Breast epithelium (tissue), 4 donors: ENCODE data around the gene HIPK2. TPM values are rescaled to one million over a fixed set of nuclear protein-coding genes. Genes with fewer than 3 reads are reported as not detected.

Source experiments
- DNase-seq, 2 donors: peaks; one replicate each; pipeline ENCODE4 v3.0.0-alpha.2; 2019; ENCODE audit warnings: low spot score in 2 of 2
- H3K27ac ChIP-seq, 2 donors: fragments of 200-600 bp; sonication (generic) in 1 of 2; one replicate each; pipeline ENCODE4 v1.5.1; 2016 to 2019; ENCODE audit warnings: mild to moderate bottlenecking in 1 of 2
- H3K27me3 ChIP-seq, 2 donors: fragments of 200-600 bp; sonication (generic) in 1 of 2; one replicate each; pipeline versions ENCODE4 v1.5.1 to v1.6.0; 2017 to 2019; ENCODE audit warnings: control low read depth in 1 of 2, mild to moderate bottlenecking in 1 of 2
- H3K36me3 ChIP-seq: fragments of 200-600 bp; one replicate; pipeline ENCODE4 v1.5.1; 2019
- H3K4me1 ChIP-seq, 2 donors: fragments of 200-600 bp; sonication (generic); one replicate each; pipeline ENCODE4 v1.5.1; 2016 to 2019; ENCODE audit warnings: control low read depth in 1 of 2
- H3K4me3 ChIP-seq, 3 donors: fragments of 200-600 bp; sonication (generic); 1 replicate in 2 of 3; 2 replicates in 1 of 3; pipeline ENCODE4 v1.5.1; 2016 to 2019; ENCODE audit warnings: mild to moderate bottlenecking in 3 of 3, moderate library complexity in 2 of 3
- H3K9me3 ChIP-seq, 2 donors: fragments of 200-600 bp; sonication (generic) in 1 of 2; one replicate each; pipeline ENCODE4 v1.5.1; 2016 to 2019; ENCODE audit warnings: control low read depth in 1 of 2
- POLR2A ChIP-seq: fragments of 450-650 bp; IDR thresholded peaks from one replicate; pipeline ENCODE4 v1.6.1; 2016; ENCODE audit warnings: antibody characterized with exemption, mild to moderate bottlenecking, moderate library complexity
- POLR2AphosphoS5 ChIP-seq, 3 donors: sonication (generic); formaldehyde crosslinking; IDR thresholded peaks; one replicate each; pipeline ENCODE4 v1.6.1; 2017; ENCODE audit warnings: antibody characterized with exemption in 3 of 3
- intact Hi-C: fragments of 100-400 bp; cut with DNase I; formaldehyde crosslinking; loops from one replicate; pipeline ENCODE4 v1.15.1; 2023; ENCODE audit warnings: low total_unique reads
- total RNA-seq, 3 donors: library from RNA; depleted of rRNA; stranded (reverse); fragments of >200 nt; gene quantifications; one replicate each; pipeline ENCODE4 v1.1.0, GENCODE V29; 2016
- TF ChIP-seq, protein P1 (sequence below), 3 donors: fragments of 450-650 bp; IDR thresholded peaks; one replicate each; pipeline ENCODE4 v1.5.1; 2016 to 2017; ENCODE audit warnings: antibody characterized with exemption in 3 of 3, mild to moderate bottlenecking in 3 of 3, moderate library complexity in 3 of 3

The HIPK2 gene
- total RNA-seq, 3 donors from 2014 or later: 26.4 to 31.8 (median 31.1) TPM

DNA sequence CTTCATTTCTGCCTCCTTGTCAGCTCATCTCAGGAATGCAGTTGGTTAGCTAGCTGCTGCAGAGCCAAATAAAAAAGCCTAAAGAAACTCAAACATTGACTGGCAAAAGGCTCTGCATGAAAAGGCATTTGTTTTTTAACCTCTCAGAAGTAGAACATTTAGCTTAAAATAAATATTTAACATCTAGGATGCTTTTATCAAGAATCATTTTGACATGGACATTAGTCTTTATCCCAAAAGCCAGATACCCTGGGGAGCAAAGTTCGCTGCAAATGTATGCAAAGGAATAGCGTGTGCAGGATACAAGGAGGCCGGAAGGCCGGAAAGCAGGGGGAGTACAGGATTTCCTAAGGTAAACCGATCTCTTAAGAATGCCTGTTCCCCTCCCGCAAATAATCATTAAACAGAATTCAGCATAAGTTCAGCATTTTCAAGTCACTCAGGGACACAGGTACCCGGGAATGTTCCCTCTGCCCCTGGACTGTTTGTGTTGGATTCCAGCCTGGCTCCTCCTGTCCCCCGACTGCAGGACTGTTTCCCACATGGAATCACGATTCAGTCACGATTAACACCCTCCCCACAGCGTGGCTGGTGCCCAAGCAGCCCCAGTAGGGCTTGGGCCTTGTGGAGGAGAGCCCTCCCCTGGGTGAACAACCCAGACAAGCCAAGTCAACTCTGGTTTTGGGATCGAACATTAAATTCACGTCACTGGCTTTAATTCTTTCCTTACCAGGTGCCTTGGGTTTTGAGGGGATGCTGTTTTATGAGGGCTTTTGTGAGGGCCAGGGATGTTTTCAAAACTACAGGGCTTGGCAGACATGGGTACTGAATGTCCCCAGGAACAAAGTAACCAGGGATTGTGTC lies 97.8 kb downstream of the HIPK2 start:
- H3K27ac ChIP-seq: peak overlapping the region; percentile 82 to 90
- DNase-seq: peak in 1 of 2 donors; percentile 34
- no peaks in the 10 kb centered on the region for H3K36me3 ChIP-seq
- H3K27me3 ChIP-seq: no peaks in the 10 kb centered on the region
- intact Hi-C loops: no loop called here
- peaks cover 0 to 27% of the 10 kb centered on the region in 2 donors for H3K4me1 ChIP-seq
- H3K9me3 ChIP-seq: no peaks in the 10 kb centered on the region
- no peak for TF ChIP-seq POLR2A
- TF ChIP-seq POLR2AphosphoS5 (IDR thresholded peaks at IDR 0.05): no peak
- TF ChIP-seq, protein P1, sequence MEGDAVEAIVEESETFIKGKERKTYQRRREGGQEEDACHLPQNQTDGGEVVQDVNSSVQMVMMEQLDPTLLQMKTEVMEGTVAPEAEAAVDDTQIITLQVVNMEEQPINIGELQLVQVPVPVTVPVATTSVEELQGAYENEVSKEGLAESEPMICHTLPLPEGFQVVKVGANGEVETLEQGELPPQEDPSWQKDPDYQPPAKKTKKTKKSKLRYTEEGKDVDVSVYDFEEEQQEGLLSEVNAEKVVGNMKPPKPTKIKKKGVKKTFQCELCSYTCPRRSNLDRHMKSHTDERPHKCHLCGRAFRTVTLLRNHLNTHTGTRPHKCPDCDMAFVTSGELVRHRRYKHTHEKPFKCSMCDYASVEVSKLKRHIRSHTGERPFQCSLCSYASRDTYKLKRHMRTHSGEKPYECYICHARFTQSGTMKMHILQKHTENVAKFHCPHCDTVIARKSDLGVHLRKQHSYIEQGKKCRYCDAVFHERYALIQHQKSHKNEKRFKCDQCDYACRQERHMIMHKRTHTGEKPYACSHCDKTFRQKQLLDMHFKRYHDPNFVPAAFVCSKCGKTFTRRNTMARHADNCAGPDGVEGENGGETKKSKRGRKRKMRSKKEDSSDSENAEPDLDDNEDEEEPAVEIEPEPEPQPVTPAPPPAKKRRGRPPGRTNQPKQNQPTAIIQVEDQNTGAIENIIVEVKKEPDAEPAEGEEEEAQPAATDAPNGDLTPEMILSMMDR (IDR thresholded peaks at IDR 0.05): no peak
- peak overlapping the region in 1 of 3 donors; percentile 14 for H3K4me3 ChIP-seq

DNA sequence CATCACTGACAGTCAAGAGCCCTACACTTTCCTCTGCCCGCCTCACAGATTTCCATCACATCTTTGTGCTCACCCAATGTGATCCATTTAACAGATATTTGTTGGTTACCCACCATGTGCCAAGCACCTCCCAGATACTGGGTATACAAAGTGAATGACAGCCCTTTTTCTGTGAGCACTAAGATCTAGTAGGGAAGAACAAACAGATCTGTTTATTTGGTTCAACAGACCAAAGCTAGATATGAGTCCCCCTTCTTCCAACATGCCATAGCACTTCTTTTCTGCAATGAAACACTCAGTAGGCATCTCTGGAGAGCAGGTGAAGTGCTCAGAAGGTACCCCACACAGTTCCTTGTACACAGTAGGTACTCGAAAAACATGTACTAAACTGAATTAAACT lies 101.4 kb downstream of the HIPK2 start:
- no peaks in the 10 kb centered on the region for H3K36me3 ChIP-seq
- DNase-seq: no peak
- intact Hi-C loops: no loop called here
- H3K27ac ChIP-seq: no peak overlapping the region
- peaks cover 0 to 18% of the 10 kb centered on the region in 2 donors for H3K4me1 ChIP-seq
- H3K9me3 ChIP-seq: no peaks in the 10 kb centered on the region
- no peaks in the 10 kb centered on the region for H3K27me3 ChIP-seq
- no peak for TF ChIP-seq POLR2AphosphoS5 (IDR thresholded peaks at IDR 0.05)
- TF ChIP-seq, protein P1 (IDR thresholded peaks at IDR 0.05): no peak
- TF ChIP-seq POLR2A: no peak
- H3K4me3 ChIP-seq: no peak overlapping the region

DNA sequence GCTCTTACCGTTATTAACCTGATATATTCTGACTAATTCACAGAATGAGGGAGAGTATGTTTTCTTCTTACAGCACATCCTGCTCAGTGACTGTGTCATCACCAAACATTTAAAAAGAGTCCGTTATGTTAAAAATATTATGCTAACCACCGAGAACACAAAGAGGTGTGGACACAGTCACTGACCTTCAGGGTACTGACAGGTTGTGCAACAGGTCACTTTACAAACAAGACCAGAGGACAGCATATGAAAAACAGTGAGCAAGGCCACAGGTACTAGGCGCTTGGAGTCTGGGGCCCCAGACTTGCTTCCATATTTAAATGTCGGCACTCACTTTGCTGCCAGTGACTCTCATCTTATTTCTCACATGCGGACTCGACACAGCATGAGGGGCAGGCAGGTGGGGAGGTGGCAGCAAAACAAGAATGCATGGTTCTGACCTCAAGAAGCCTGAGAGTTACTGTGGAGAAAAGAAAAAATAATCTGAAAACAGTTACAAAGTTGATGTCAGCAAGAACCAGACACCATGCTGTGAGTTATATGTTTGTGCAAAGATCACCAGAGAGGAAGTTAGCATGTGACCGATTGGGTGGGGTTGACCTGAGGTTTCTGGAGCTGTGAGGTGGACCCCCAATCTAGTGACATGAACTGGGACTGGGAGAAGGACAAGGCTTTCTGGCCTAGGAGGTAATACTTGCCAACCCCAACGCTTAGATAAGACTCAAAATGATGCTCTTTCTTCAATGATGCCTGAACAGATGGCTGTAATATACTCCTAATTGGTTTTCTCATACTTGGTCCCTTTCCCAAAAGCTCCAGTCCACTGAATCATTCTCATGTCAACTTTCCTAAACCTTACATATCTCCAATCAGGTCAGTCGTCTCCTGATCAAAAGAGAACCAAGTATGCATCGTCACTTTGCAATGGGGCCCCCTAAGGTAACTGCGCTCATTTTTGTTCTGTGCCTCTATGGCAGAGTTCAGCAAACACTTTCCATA lies 102.4 kb downstream of the HIPK2 start:
- Histone ChIP-seq H3K27me3 (no peaks in the 10 kb centered on the region), H3K36me3 (no peaks in the 10 kb centered on the region), H3K9me3 (no peaks in the 10 kb centered on the region), H3K4me1 (peaks cover 0 to 13% of the 10 kb centered on the region in 2 donors), H3K27ac (peak overlapping the region in 1 of 2 donors; percentile 22), H3K4me3 (no peak overlapping the region)
- TF ChIP-seq, protein P1 (IDR thresholded peaks at IDR 0.05): no peak
- TF ChIP-seq POLR2A (no peak), POLR2AphosphoS5 (IDR thresholded peaks at IDR 0.05) (no peak)
- intact Hi-C loops: no loop called here
- DNase-seq: no peak

DNA sequence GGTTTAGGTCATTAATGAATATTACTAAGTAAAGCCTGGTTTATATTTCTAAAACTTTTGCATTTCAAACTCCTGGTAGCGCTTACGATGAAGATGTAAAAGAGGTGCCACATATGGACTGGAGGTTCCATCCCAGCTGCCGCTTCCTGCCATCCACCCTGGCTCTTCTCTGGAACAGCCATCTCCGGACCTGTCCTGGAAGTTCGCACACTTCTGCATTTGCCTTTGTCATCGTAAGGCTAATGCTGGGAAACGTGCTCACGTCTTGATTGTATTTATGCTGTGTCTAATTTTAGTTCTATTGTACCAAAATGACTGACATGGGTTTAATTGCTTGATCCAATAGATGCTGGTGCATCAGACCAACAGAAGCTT lies 103.1 kb downstream of the HIPK2 start:
- intact Hi-C loops: no loop called here
- Histone ChIP-seq H3K9me3 (no peaks in the 10 kb centered on the region), H3K27ac (peak overlapping the region in 1 of 2 donors; percentile 20), H3K4me1 (peaks cover 0 to 12% of the 10 kb centered on the region in 2 donors), H3K27me3 (no peaks in the 10 kb centered on the region), H3K4me3 (no peak overlapping the region), H3K36me3 (no peaks in the 10 kb centered on the region)
- no peak for DNase-seq
- TF ChIP-seq, protein P1 (IDR thresholded peaks at IDR 0.05): no peak
- TF ChIP-seq POLR2AphosphoS5 (IDR thresholded peaks at IDR 0.05) (no peak), POLR2A (no peak)
